Activated CD4-positive, alpha-beta memory T cell treated with anti-CD3 and anti-CD28 coated beads for 36 hours (primary cell): ENCODE measurements around the gene ADIRF. TPM values are rescaled to one million over a fixed set of nuclear protein-coding genes. Genes with fewer than 3 reads are reported as not detected.
"Not testable (repeated sequence)": the region's sequence is repeated elsewhere in the genome, so short reads cannot be mapped to it uniquely, and the experiment has no call there.

Source experiments
- CTCF ChIA-PET: fragments of 350-600 bp; sonication (Branson Sonifier 250); formaldehyde crosslinking; loops from one replicate; lab custom pipeline; 2021; ENCODE audit warnings: antibody characterized with exemption, inconsistent platforms; lab: Charles Lee
- POLR2A ChIA-PET: fragments of 350-600 bp; sonication (Branson Sonifier 250); formaldehyde crosslinking; loops from one replicate; lab custom pipeline; 2021; ENCODE audit warnings: antibody characterized with exemption; lab: Charles Lee
- DNase-seq: peaks from one replicate; pipeline ENCODE4 v3.0.0-alpha.2; 2020
- H3K27ac Mint-ChIP-seq: one replicate; pipeline ENCODE4 v1.8.0; 2021; ENCODE audit warnings: mixed read lengths
- H3K27me3 Mint-ChIP-seq: one replicate; pipeline ENCODE4 v1.8.0; 2021; ENCODE audit warnings: mixed read lengths
- H3K36me3 Mint-ChIP-seq: one replicate; pipeline ENCODE4 v1.8.0; 2021; ENCODE audit warnings: mixed read lengths
- H3K4me1 Mint-ChIP-seq: one replicate; pipeline ENCODE4 v1.8.0; 2021; ENCODE audit warnings: low read depth, mixed read lengths
- H3K4me3 Mint-ChIP-seq: one replicate; pipeline ENCODE4 v1.8.0; 2021; ENCODE audit warnings: mild to moderate bottlenecking, mixed read lengths
- H3K9me3 Mint-ChIP-seq: one replicate; pipeline ENCODE4 v1.8.0; 2021; ENCODE audit warnings: mixed read lengths
- intact Hi-C: fragments of 100-400 bp; cut with micrococcal nuclease; formaldehyde crosslinking; loops from one replicate; pipeline ENCODE4 v1.15.1; 2023
- total RNA-seq, 2 experiments: library from RNA; stranded (reverse); gene quantifications; one replicate each; pipeline ENCODE4 v1.2.3, GENCODE V29; 2021

The ADIRF gene
- total RNA-seq, 2 experiments from 2014 or later, result not detected

DNA sequence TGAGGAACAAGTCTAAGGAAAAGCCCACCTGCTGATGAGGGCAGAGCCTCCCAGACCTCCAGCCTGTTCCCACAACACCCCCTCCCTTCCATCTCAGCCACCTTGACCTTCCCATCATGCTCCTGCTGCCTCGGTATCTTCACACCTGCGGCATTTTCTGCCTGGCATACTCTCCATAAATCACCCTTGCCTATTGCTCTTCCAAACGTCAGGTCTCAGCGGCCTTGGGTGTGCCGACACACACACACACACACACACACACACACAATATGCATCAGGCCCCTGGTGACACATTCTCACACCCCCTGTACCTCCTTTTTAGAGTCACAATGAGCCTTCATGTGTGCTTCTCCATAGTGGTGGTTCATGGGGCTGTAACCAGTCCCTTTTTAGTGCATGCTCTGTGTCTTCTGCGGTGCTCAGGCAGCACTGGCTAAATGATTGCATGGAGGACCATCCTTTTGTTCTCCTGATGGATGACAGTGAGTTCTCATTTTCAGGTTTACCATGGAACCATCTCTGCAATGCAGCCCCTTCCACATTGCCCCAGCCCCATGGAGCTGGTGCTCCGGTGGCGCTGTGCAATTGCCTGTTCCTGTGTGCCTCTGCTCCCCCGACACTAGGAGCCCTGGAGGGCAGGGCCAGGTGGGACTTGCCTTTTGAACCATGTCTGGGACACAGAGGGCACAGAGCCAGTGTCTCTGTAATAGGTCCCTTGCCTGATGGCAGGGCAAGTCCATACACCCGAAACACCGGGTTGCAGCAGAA, 4.5 kb downstream of the ADIRF start:
- peak overlapping the region; percentile 0 for H3K4me3 Mint-ChIP-seq

DNA sequence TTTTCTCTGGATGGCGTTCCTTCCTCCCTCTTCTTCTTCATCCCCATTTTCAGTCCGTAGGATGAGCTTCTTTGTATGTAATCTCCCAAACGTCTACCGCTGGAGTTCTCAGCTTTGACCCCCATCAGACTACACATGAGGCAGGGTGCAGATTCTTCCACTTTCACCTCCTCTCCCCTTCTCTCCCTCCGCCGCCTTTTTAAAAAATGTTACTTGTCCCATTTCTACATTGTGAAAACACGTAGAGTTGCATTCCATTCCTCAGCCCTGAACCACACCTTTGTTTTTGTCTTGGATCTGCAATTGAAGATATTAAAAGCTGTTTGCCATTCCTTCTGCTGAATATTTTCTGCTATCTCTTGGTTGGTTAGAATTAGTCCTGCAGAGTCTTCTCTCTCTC, 6.2 kb downstream of the ADIRF start:
- intact Hi-C loops, result no loop called here
- CTCF ChIA-PET, result interaction anchor here (1.2 to 2.0 kb wide), 2 partner anchors 8 to 14 kb away, joined by 3 to 7 read pairs; no protein-coding TSS in a partner anchor
- DNase-seq, result no peak
- no peak overlapping the region for H3K4me3 Mint-ChIP-seq
- H3K27ac Mint-ChIP-seq, result no peak overlapping the region
- peaks cover 12% of the 10 kb centered on the region for H3K4me1 Mint-ChIP-seq
- H3K9me3 Mint-ChIP-seq, result no peaks in the 10 kb centered on the region
- POLR2A ChIA-PET, result interaction anchor here (0.6 kb wide), 1 partner anchor 20 kb away, joined by 3 read pairs; no protein-coding TSS in a partner anchor
- H3K36me3 Mint-ChIP-seq, result no peaks in the 10 kb centered on the region
- H3K27me3 Mint-ChIP-seq, result peaks cover 2% of the 10 kb centered on the region

More for the DNA sequence above, 4.5 kb downstream of the ADIRF start:
- Mint-ChIP-seq H3K27me3 (peaks cover 2% of the 10 kb centered on the region), H3K36me3 (no peaks in the 10 kb centered on the region), H3K4me1 (peaks cover 12% of the 10 kb centered on the region), H3K9me3 (no peaks in the 10 kb centered on the region), H3K27ac (no peak overlapping the region)
- ChIA-PET CTCF (no interaction called here), POLR2A (no interaction called here)
- intact Hi-C loops, result no loop called here
- DNase-seq, result no peak

DNA sequence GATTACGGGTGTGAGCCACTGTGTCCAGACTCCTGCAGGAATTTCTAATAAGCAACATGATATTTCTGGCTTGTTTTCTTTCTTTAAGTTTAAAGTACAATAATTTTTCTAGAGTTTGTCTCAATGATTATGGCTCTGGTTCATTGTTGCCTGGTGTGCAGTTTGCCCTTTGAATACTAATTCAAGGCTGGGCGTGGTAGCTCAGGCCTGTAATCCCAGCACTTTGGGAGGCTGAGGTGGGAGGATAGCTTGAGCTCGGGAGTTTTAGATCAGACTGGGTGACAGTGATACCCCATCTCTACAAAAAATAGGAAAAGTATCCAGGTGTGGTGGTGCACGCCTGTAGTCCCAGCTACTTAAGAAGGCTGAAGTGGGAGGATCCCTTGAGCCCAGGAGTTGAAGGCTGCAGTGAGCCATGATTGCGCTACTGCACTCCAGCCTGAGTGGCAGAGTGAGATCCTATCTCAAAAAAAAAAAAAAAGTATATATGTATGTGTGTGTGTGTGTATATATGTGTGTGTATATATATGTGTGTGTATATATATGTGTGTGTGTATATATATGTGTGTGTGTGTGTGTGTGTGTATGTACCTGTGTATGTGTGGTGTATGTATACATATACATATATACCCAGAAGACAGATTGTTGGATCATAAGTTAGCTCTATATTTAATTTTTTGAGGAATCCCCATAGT, 8.2 kb downstream of the ADIRF start:
- Mint-ChIP-seq H3K9me3 (no peaks in the 10 kb centered on the region), H3K36me3 (no peaks in the 10 kb centered on the region), H3K4me1 (peaks cover 5% of the 10 kb centered on the region), H3K27me3 (no peaks in the 10 kb centered on the region), H3K27ac (no peak overlapping the region), H3K4me3 (no peak overlapping the region)
- CTCF ChIA-PET, result interaction anchor here (1.1 to 2.0 kb wide), 3 partner anchors 10 to 16 kb away, joined by 3 to 7 read pairs (median 5); no protein-coding TSS in a partner anchor
- DNase-seq, result no peak
- POLR2A ChIA-PET, result no interaction called here
- intact Hi-C loops, result no loop called here

DNA sequence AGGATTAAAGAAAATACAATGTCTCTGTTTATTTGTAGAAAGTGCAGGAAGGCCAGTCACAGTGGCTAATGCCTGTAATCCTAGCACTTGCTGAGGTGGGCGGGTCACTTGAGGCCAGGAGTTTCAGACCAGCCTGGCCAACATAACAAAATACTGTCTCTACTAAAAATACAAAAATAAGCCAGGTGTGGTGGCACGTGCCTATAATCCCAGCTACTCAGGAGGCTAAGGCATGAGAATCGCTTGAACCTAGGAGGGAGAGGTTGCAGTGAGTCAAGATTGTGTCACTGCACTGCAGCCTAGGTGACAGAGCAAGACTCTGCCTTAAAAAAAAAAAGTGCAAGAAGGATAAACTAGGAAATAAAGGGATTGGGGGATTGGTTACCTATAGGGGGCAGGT, 10.2 kb downstream of the ADIRF start:
- POLR2A ChIA-PET, DNase-seq, H3K9me3 Mint-ChIP-seq, H3K27me3 Mint-ChIP-seq, H3K4me3 Mint-ChIP-seq, CTCF ChIA-PET, H3K27ac Mint-ChIP-seq, H3K4me1 Mint-ChIP-seq, H3K36me3 Mint-ChIP-seq, intact Hi-C loops: not testable (repeated sequence)

DNA sequence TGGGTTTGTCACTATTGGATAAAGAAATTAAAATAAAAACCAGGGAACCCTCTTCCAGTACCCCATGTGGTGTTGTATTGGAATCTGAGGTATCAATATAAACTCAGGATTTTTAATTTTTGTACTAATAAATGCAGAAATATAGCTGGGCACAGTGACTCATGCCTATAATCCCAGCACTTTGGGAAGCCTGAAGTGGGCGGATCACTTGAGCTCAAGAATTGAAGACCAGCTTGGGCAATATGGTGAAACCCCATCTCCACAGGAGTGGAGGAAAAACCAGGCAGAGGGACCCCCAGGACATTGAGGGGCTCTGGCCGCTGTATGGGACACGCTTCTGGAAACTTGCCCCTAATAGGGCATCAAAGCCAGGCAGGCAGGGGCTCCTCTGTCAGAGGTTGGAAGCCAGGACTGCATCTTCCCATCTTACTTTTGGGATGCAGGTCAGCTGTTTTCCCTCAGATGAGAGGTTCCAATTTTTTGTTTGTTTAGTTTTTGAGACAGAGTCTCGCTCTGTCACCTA, 11.1 kb downstream of the ADIRF start:
- no peak for DNase-seq
- ChIA-PET CTCF (interaction anchor here (1.0 kb wide), 1 partner anchor 19 kb away, joined by 3 read pairs; no protein-coding TSS in a partner anchor), POLR2A (no interaction called here)
- Mint-ChIP-seq H3K36me3 (no peaks in the 10 kb centered on the region), H3K4me3 (no peak overlapping the region), H3K27me3 (no peaks in the 10 kb centered on the region), H3K27ac (no peak overlapping the region), H3K4me1 (no peaks in the 10 kb centered on the region), H3K9me3 (no peaks in the 10 kb centered on the region)
- intact Hi-C loops, result no loop called here

DNA sequence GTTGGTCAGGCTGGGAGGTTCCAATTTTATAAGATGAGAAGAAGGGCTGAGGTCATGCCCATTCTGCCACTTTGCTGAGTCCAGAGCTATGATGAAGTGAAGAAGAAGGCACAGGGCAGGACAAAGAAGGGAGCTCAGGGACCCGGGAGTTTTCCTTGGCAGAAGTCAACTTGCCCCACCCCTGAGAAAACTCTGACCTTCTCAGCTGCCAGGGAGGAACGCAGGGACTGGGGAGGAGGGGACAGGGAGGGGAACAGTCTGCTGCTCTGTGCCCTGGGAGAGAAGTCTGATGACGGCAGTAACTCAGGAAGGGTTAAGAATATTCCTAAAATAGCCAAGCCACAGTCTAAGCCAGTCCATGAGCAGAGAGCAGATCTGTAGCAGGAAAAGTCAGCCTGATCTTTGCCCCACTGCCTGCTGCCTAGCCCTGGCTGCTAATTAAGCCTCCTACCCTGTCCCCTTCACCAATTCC, 11.7 kb downstream of the ADIRF start:
- H3K27ac Mint-ChIP-seq, result no peak overlapping the region
- H3K36me3 Mint-ChIP-seq, result no peaks in the 10 kb centered on the region
- CTCF ChIA-PET, result interaction anchor here (1.0 kb wide), 1 partner anchor 20 kb away, joined by 3 read pairs; no protein-coding TSS in a partner anchor
- intact Hi-C loops, result no loop called here
- no peaks in the 10 kb centered on the region for H3K4me1 Mint-ChIP-seq
- POLR2A ChIA-PET, result no interaction called here
- no peak overlapping the region for H3K4me3 Mint-ChIP-seq
- H3K27me3 Mint-ChIP-seq, result no peaks in the 10 kb centered on the region
- no peaks in the 10 kb centered on the region for H3K9me3 Mint-ChIP-seq
- DNase-seq, result no peak

DNA sequence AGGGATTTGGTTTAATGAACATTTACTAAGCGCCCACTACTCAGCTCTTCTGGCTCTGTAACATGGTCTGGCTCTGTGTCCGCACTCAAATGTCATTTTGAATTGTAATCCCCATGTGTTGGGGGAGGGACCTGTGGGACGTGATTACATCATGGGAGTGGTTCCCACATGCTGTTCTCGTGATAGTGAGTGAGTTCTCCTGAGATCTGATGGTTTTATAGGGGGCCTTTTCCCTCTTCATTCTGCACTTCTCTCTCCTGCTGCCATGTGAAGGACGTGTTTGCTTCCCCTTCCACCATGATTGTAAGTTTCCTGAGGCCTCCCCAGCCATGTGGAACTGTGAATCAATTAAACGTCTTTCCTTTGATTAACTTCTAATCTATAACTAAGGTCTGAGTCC, 12.7 kb downstream of the ADIRF start:
- H3K27me3 Mint-ChIP-seq, CTCF ChIA-PET, DNase-seq, H3K4me1 Mint-ChIP-seq, POLR2A ChIA-PET, H3K36me3 Mint-ChIP-seq, H3K9me3 Mint-ChIP-seq, H3K4me3 Mint-ChIP-seq, intact Hi-C loops, H3K27ac Mint-ChIP-seq: not testable (repeated sequence)

DNA sequence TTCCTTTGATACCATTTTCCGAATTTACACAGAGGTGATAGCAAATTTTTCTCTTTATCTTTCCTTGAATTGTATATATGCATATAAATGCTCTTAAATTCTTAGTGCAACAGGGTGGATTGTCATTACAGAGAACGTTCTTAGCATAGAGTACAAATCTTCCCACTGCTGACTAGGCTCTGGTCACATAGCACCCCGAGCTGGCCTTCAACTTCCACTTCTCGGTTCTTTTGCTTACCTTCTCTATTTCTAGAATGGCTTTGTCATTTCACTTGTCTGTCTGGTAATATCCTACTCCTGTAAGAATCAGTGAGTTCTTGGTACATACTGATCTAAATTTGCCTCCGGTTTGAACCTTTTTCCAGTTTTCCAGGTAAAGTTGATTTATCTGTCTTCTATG, 13.4 kb downstream of the ADIRF start:
- intact Hi-C loops, result no loop called here
- Mint-ChIP-seq H3K36me3 (no peaks in the 10 kb centered on the region), H3K4me3 (no peak overlapping the region), H3K27ac (no peak overlapping the region), H3K27me3 (no peaks in the 10 kb centered on the region), H3K4me1 (no peaks in the 10 kb centered on the region), H3K9me3 (no peaks in the 10 kb centered on the region)
- CTCF ChIA-PET, result no interaction called here
- DNase-seq, result no peak
- POLR2A ChIA-PET, result no interaction called here

DNA sequence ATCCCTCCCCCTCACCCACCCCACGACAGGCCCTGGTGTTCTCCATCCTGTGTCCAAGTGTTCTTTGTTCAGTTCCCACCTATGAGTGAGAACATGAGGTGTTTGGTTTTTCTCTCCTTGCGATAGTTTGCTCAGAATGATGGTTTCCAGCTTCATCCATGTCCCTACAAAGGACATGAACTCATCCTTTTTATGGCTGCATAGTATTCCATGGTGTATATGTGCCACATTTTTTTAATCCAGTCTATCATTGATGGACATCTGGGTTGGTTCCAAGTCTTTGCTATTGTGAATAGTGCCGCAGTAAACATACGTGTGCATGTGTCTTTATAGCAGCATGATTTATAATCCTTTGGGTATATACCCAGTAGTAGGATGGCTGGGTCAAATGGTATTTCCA, 16.2 kb downstream of the ADIRF start:
- H3K4me1 Mint-ChIP-seq, POLR2A ChIA-PET: not testable (repeated sequence)

DNA sequence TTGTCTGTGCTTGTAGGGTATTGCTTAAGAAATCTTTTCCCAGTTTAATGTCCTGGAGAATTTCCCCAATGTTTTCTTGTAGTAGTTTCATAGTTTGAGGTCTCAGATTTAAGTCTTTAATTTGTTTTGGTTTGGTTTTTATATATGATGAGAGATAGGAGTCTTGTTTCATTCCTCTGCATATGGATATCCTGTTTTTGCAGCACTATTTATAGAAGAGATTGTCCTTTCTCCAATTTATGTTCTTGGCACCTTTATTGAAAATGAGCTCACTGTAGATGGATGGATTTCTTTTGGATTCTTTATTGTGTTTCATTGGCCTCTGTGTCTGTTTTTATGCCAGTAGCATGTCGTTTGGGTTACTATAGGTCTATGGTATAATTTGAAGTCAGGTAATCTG, 20.2 kb downstream of the ADIRF start:
- intact Hi-C loops, result no loop called here
- DNase-seq, result no peak
- Mint-ChIP-seq H3K9me3 (no peaks in the 10 kb centered on the region), H3K27ac (no peak overlapping the region), H3K4me3 (no peak overlapping the region), H3K27me3 (peaks cover 7% of the 10 kb centered on the region), H3K4me1 (no peaks in the 10 kb centered on the region), H3K36me3 (no peaks in the 10 kb centered on the region)
- POLR2A ChIA-PET, result no interaction called here
- CTCF ChIA-PET, result interaction anchor here (1.4 kb wide), 1 partner anchor 22 kb away, joined by 4 read pairs; no protein-coding TSS in a partner anchor

More for the DNA sequence above, 16.2 kb downstream of the ADIRF start:
- H3K36me3 Mint-ChIP-seq, H3K27ac Mint-ChIP-seq, CTCF ChIA-PET, intact Hi-C loops, H3K4me3 Mint-ChIP-seq, DNase-seq, H3K27me3 Mint-ChIP-seq, H3K9me3 Mint-ChIP-seq: not testable (repeated sequence)

DNA sequence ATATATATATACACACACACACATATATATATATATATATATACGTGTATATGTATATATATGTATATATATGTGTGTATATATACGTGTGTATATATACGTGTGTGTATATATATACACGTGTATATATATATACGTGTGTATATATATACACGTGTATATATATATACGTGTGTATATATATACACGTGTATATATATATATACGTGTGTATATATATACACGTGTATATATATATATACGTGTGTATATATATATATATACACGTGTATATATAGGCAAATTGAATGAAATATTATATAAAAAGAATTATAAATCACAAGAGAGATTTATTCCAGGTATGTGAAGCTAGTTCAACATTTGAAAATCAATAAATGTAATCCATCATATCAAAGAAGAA, 23.1 kb downstream of the ADIRF start:
- H3K36me3 Mint-ChIP-seq, DNase-seq, POLR2A ChIA-PET, H3K9me3 Mint-ChIP-seq, H3K4me1 Mint-ChIP-seq, H3K27ac Mint-ChIP-seq, H3K27me3 Mint-ChIP-seq, intact Hi-C loops, H3K4me3 Mint-ChIP-seq, CTCF ChIA-PET: not testable (repeated sequence)

DNA sequence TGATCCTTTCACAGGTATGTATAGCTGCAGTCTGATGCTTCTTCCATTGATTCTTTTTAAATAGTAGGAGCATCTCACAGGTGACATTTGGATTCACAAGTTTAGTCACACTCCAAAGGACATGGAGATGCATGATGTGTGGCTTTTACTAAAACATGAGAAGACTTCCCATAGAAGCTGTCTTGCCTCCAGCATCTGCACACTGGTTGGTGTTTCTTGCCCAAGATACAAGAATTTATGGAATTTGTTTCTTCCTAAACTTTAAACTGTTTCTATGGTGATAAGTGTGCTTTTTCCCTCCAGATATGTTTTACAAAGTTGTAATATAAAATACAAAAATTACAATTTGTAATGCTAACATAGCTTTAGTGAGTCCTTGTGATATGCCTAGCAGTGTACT, 24.2 kb downstream of the ADIRF start:
- H3K4me1 Mint-ChIP-seq, result no peaks in the 10 kb centered on the region
- no peak overlapping the region for H3K27ac Mint-ChIP-seq
- DNase-seq, result no peak
- H3K27me3 Mint-ChIP-seq, result peaks cover 7% of the 10 kb centered on the region
- ChIA-PET POLR2A (no interaction called here), CTCF (no interaction called here)
- intact Hi-C loops, result no loop called here
- H3K4me3 Mint-ChIP-seq, result no peak overlapping the region
- no peaks in the 10 kb centered on the region for H3K9me3 Mint-ChIP-seq
- no peaks in the 10 kb centered on the region for H3K36me3 Mint-ChIP-seq
